ENCODE results near the gene LSG1. TPM values are rescaled to one million over a fixed set of nuclear protein-coding genes. Genes with fewer than 3 reads are reported as not detected.

The LSG1 gene
- total and polyA plus RNA-seq, 9 of the 15 experiments (the other 6 are each of a cell fraction or from before 2014, with no cell fraction given), result 14.9 to 73.7 (median 46.7) TPM

DNA sequence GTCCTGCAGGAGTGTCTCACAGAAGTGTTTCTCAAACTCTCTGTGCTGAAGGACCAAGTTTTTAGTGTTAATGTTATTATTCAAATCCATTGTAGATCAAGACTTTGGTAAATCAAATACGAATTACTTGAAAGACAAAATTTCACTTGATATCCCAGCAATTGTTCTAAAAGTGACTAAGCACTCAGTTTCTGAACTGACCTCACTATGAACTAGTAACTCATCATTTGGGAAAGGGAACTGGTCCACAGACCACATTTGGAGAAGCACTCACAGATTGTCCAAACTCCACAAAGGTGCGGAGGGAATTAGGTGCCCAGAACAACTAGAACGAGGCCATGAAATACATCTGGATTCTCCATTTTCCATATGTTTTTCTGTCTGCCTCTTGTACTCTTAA lies 39.3 kb upstream of the LSG1 start (continued):
- TF ChIP-seq, protein P1, sequence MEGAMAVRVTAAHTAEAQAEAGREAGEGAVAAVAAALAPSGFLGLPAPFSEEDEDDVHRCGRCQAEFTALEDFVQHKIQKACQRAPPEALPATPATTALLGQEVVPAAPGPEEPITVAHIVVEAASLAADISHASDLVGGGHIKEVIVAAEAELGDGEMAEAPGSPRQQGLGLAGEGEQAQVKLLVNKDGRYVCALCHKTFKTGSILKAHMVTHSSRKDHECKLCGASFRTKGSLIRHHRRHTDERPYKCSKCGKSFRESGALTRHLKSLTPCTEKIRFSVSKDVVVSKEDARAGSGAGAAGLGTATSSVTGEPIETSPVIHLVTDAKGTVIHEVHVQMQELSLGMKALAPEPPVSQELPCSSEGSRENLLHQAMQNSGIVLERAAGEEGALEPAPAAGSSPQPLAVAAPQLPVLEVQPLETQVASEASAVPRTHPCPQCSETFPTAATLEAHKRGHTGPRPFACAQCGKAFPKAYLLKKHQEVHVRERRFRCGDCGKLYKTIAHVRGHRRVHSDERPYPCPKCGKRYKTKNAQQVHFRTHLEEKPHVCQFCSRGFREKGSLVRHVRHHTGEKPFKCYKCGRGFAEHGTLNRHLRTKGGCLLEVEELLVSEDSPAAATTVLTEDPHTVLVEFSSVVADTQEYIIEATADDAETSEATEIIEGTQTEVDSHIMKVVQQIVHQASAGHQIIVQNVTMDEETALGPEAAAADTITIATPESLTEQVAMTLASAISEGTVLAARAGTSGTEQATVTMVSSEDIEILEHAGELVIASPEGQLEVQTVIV (CRISPR knock-in tag; IDR thresholded peaks at IDR 0.05; ENCODE audit: borderline replicate concordance), result no peak
- TF ChIP-seq, protein P2, sequence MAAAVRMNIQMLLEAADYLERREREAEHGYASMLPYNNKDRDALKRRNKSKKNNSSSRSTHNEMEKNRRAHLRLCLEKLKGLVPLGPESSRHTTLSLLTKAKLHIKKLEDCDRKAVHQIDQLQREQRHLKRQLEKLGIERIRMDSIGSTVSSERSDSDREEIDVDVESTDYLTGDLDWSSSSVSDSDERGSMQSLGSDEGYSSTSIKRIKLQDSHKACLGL (CRISPR knock-in tag; IDR thresholded peaks at IDR 0.05; ENCODE audit: borderline replicate concordance, poor library complexity, severe bottlenecking), result no peak
- TF ChIP-seq FOXA3 (CRISPR knock-in tag; conservative IDR thresholded peaks at IDR 0.05 in 1 of 2, IDR thresholded peaks at IDR 0.05 in 1 of 2) (no peak), ZNF124 (CRISPR knock-in tag; IDR thresholded peaks at IDR 0.05) (no peak)

DNA sequence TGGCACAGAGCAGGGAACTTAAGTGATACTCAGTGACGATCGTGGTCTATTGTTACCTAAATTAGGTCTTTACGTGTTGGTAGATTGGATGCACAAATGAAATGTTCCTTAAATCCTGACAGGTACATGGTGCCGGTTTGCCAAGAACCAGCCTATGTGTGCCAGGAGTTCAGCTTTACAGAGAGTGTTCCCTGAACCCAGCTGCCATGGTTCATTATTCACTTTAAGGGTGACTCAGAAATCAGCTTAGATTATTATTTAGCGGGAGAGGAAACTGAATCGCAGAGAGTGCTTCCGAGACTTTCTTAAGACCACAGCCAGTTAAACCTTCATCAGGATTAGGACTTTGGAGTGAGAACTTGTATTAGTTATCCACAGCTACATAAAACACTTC lies 35.2 kb upstream of the LSG1 start:
- H3K9me1 ChIP-seq (ENCODE audit: control insufficient read depth, insufficient read depth, low read length), result no peaks in the 10 kb centered on the region
- ChIA-PET POLR2A (interaction anchor here (0.6 to 1.1 kb wide), 3 partner anchors 11 to 22 kb away, joined by 3 to 4 read pairs (median 3); no protein-coding TSS in a partner anchor), CTCF (ENCODE audit: low intra/inter-chr PET ratio) (no interaction called here)
- no peak overlapping the region for H2AFZ ChIP-seq (ENCODE audit: low read depth, low read length)
- H3K79me2 ChIP-seq (ENCODE audit: control insufficient read depth, insufficient read depth, low read length), result no peaks in the 10 kb centered on the region
- ATAC-seq (no peak), FAIRE-seq (no peak), DNase-seq (ENCODE audit: extremely low read depth in 1 of 4, low spot score in 3 of 4) (no peak)
- no peaks in the 10 kb centered on the region; a peak in 1 of 5 replicates for H3K4me1 ChIP-seq (replicated peaks in 1 of 2; ENCODE audit: control insufficient read depth in 2 of 2, insufficient read depth in 2 of 2, low read length in 2 of 2)
- under 1% methylated on average over 7 of the region's 7 CpGs for WGBS (ENCODE audit: insufficient coverage, low coverage, missing lambda C conversion rate)
- intact Hi-C loops (cut with micrococcal nuclease) (no loop called here), in situ Hi-C loops (cut with MboI) (no loop called here)
- no peaks in the 10 kb centered on the region for H3K36me3 ChIP-seq (ENCODE audit: control insufficient read depth, insufficient read depth, low read length)
- no TSS peak for BruUV-seq (replicated peaks)
- H3K27me3 ChIP-seq (ENCODE audit: control insufficient read depth in 2 of 2, insufficient read depth in 2 of 2, low read length in 2 of 2), result peaks cover 18 to 55% of the 10 kb centered on the region in 2 experiments; a peak in 4 of 5 replicates
- no peak overlapping the region for H3K4me2 ChIP-seq (ENCODE audit: insufficient read depth, low read length)
- no peak overlapping the region for H3K27ac ChIP-seq (ENCODE audit: extremely low read depth, low read depth, low read length)
- H3K9me3 ChIP-seq (replicated peaks; ENCODE audit: control insufficient read depth, insufficient read depth, low read depth, low read length), result peaks cover 5% of the 10 kb centered on the region
- no peak overlapping the region for H3K9ac ChIP-seq (ENCODE audit: insufficient read depth in 1 of 2, low read depth in 2 of 2, low read length in 2 of 2)
- no peak overlapping the region for H3K4me3 ChIP-seq
- no peaks in the 10 kb centered on the region for H4K20me1 ChIP-seq (replicated peaks; ENCODE audit: control insufficient read depth, insufficient read depth, low read length)
- TF ChIP-seq, protein P3, sequence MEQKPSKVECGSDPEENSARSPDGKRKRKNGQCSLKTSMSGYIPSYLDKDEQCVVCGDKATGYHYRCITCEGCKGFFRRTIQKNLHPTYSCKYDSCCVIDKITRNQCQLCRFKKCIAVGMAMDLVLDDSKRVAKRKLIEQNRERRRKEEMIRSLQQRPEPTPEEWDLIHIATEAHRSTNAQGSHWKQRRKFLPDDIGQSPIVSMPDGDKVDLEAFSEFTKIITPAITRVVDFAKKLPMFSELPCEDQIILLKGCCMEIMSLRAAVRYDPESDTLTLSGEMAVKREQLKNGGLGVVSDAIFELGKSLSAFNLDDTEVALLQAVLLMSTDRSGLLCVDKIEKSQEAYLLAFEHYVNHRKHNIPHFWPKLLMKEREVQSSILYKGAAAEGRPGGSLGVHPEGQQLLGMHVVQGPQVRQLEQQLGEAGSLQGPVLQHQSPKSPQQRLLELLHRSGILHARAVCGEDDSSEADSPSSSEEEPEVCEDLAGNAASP (IDR thresholded peaks at IDR 0.05), result no peak
- no peak for TF ChIP-seq SMARCE1 (IDR thresholded peaks at IDR 0.05)
- TF ChIP-seq, protein P4, sequence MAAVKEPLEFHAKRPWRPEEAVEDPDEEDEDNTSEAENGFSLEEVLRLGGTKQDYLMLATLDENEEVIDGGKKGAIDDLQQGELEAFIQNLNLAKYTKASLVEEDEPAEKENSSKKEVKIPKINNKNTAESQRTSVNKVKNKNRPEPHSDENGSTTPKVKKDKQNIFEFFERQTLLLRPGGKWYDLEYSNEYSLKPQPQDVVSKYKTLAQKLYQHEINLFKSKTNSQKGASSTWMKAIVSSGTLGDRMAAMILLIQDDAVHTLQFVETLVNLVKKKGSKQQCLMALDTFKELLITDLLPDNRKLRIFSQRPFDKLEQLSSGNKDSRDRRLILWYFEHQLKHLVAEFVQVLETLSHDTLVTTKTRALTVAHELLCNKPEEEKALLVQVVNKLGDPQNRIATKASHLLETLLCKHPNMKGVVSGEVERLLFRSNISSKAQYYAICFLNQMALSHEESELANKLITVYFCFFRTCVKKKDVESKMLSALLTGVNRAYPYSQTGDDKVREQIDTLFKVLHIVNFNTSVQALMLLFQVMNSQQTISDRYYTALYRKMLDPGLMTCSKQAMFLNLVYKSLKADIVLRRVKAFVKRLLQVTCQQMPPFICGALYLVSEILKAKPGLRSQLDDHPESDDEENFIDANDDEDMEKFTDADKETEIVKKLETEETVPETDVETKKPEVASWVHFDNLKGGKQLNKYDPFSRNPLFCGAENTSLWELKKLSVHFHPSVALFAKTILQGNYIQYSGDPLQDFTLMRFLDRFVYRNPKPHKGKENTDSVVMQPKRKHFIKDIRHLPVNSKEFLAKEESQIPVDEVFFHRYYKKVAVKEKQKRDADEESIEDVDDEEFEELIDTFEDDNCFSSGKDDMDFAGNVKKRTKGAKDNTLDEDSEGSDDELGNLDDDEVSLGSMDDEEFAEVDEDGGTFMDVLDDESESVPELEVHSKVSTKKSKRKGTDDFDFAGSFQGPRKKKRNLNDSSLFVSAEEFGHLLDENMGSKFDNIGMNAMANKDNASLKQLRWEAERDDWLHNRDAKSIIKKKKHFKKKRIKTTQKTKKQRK (IDR thresholded peaks at IDR 0.05; ENCODE audit: borderline replicate concordance, low read depth, low read length), result no peak
- TF ChIP-seq, protein P5, sequence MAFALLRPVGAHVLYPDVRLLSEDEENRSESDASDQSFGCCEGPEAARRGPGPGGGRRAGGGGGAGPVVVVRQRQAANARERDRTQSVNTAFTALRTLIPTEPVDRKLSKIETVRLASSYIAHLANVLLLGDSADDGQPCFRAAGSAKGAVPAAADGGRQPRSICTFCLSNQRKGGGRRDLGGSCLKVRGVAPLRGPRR (CRISPR knock-in tag; IDR thresholded peaks at IDR 0.05), result no peak
- no peak for TF ChIP-seq DIDO1 (tag; IDR thresholded peaks at IDR 0.05; ENCODE audit: low read depth)

All from K562 (cell line).